Body of pancreas (tissue), 4 donors: ENCODE results near the gene ORC4. TPM values are rescaled to one million over a fixed set of nuclear protein-coding genes. Genes with fewer than 3 reads are reported as not detected.
A peak's percentile ranks its signal among the peaks of the same experiment; 100 is the strongest.

ENCODE experiments used
- ATAC-seq: fragments of 150-250 bp; one replicate; pipeline ENCODE4 v1.9.1; 2016
- DNase-seq, 4 donors: peaks; one replicate each; pipeline ENCODE4 v3.0.0-alpha.2; 2019
- H3K27ac ChIP-seq, 4 donors: fragments of 200-600 bp; sonication (generic); 1 replicate in 3 of 4; 2 replicates in 1 of 4; pipeline versions ENCODE4 v1.5.1 to v1.6.1; 2016 to 2019; ENCODE audit warnings: mild to moderate bottlenecking in 1 of 4, mixed read lengths in 1 of 4, moderate library complexity in 1 of 4
- H3K27me3 ChIP-seq, 2 donors: fragments of 200-600 bp; sonication (generic); one replicate each; pipeline ENCODE4 v1.6.0; 2016; ENCODE audit warnings: mild to moderate bottlenecking in 1 of 2
- H3K36me3 ChIP-seq, 2 donors: fragments of 200-600 bp; sonication (generic); replicated peaks in 1 of 2; 2 replicates each; pipeline ENCODE4 v1.5.1; 2016; ENCODE audit warnings: low read depth in 2 of 2; ENCODE audit not compliant: insufficient read depth in 1 of 2
- H3K4me1 ChIP-seq: fragments of 200-600 bp; sonication (generic); one replicate; pipeline ENCODE4 v1.6.0; 2016
- H3K4me3 ChIP-seq, 2 donors: fragments of 200-600 bp; sonication (generic); 1 replicate in 1 of 2; 2 replicates in 1 of 2; pipeline ENCODE4 v1.5.1; 2016 to 2019
- H3K9me3 ChIP-seq, 3 donors: fragments of 200-600 bp; sonication (generic); 1 replicate in 2 of 3; 2 replicates in 1 of 3; pipeline ENCODE4 v1.5.1; 2016
- CTCF ChIP-seq, 7 experiments: fragments of 450-650 bp in 4 of 7; fragments of 200-600 bp in 3 of 7; sonication (generic) in 3 of 7; IDR thresholded peaks; one replicate each; pipeline ENCODE4 v1.5.1; 2016 to 2019; ENCODE audit warnings: antibody characterized with exemption in 7 of 7
- POLR2A ChIP-seq, 3 donors: fragments of 450-650 bp; IDR thresholded peaks; one replicate each; pipeline ENCODE4 v1.6.1; 2016; ENCODE audit warnings: antibody characterized with exemption in 3 of 3, mild to moderate bottlenecking in 2 of 3
- WGBS, 2 donors: methylation state at CpG; one replicate each; pipeline ENCODE4 v1.1.5; 2017; 5-methylcytosine and 5-hydroxymethylcytosine counted together
- intact Hi-C: fragments of 100-400 bp; cut with DNase I; formaldehyde crosslinking; loops from one replicate; pipeline ENCODE4 v1.15.1; 2023
- total RNA-seq, 2 donors: library from RNA; depleted of rRNA; stranded (reverse); fragments of >200 nt; gene quantifications; one replicate each; pipeline ENCODE4 v1.1.0, GENCODE V29; 2016

ORC4 gene
- total RNA-seq, 2 donors from 2014 or later: 10.9 to 20.0 TPM

GRCh38 chr2:147913701-147914480 is 106.6 kb downstream of the ORC4 start:
- Histone ChIP-seq H3K27me3 (no peaks in the 10 kb centered on the region), H3K4me1 (peaks cover 9% of the 10 kb centered on the region), H3K4me3 (no peak overlapping the region), H3K27ac (no peak overlapping the region), H3K9me3 (no peaks in the 10 kb centered on the region), H3K36me3 (no peaks in the 10 kb centered on the region)
- WGBS, 2 donors: 33 to 41% methylated on average over 3 of the region's 3 CpGs
- intact Hi-C loops: loop anchor here (10.0 kb wide), 1 partner anchor 829 kb away; no protein-coding TSS in a partner anchor
- DNase-seq (peak in 1 of 4 donors; percentile 5), ATAC-seq (no peak)
- no peak for TF ChIP-seq CTCF (IDR thresholded peaks at IDR 0.05)
- no peak for TF ChIP-seq POLR2A (IDR thresholded peaks at IDR 0.05)

DNA sequence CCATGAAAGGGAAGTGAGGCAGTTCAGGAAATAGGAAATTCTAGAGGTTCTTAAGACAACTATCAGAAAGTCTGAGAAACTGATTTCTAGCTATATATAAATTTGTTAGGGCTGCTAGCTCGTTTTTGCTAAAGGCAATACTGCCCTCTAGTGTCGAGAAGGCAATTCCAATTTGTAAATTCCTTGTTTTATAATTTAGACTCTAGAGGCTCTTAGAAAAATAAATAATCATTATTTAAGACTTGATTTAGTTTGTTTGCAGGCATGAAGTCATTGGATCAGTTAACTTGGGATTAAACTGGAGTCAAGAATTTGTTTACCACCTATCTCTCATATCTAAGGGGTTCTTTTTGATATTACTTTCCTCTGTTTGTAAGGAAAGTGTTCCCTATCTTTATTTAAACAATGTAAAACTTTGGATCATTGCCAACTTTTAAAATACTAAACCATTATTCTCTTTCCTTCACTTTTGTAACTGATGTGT is 109.5 kb downstream of the ORC4 start:
- Histone ChIP-seq H3K4me3 (no peak overlapping the region), H3K27me3 (no peaks in the 10 kb centered on the region), H3K27ac (no peak overlapping the region), H3K4me1 (peaks cover 9% of the 10 kb centered on the region), H3K36me3 (no peaks in the 10 kb centered on the region), H3K9me3 (no peaks in the 10 kb centered on the region)
- TF ChIP-seq POLR2A (IDR thresholded peaks at IDR 0.05) (no peak), CTCF (IDR thresholded peaks at IDR 0.05) (peak; percentile 63 to 87 (median 81))
- DNase-seq (peak in 3 of 4 donors; percentile 10 to 47 (median 12)), ATAC-seq (peak; percentile 71)
- 0 to 1% methylated on average over 2 of the region's 2 CpGs for WGBS, 2 donors
- intact Hi-C loops: loop anchor here (10.0 kb wide), 1 partner anchor 826 kb away; no protein-coding TSS in a partner anchor

DNA sequence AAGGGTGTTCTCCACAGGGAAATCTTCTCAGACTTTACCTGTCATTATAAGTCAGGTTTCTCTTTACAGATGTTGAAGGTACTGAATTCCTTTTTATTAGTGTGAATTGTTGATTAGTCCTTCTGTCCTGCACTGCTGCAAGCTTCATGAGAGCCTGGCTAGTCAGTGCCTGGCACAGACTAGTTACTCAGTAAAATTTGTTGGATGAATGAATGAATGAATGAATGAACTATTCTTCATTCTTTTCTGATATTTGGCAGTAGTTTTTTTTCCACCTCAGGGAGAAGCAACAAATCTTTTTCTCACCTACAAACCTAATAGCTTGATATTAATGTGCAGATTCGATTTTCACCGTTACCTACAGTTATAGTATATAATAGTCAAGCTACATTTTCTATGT is 111.4 kb downstream of the ORC4 start:
- WGBS, 2 donors: 82 to 88% methylated on average over 2 of the region's 2 CpGs
- TF ChIP-seq CTCF (IDR thresholded peaks at IDR 0.05): no peak
- TF ChIP-seq POLR2A (IDR thresholded peaks at IDR 0.05): no peak
- H3K27ac ChIP-seq: no peak overlapping the region
- intact Hi-C loops: no loop called here
- no peak for DNase-seq
- no peaks in the 10 kb centered on the region for H3K27me3 ChIP-seq
- H3K36me3 ChIP-seq: no peaks in the 10 kb centered on the region
- H3K9me3 ChIP-seq: no peaks in the 10 kb centered on the region
- no peak for ATAC-seq
- no peak overlapping the region for H3K4me3 ChIP-seq
- peaks cover 9% of the 10 kb centered on the region for H3K4me1 ChIP-seq

GRCh38 chr2:147904051-147904450 is 116.5 kb downstream of the ORC4 start:
- Histone ChIP-seq H3K4me3 (no peak overlapping the region), H3K9me3 (no peaks in the 10 kb centered on the region), H3K27ac (no peak overlapping the region), H3K27me3 (no peaks in the 10 kb centered on the region), H3K36me3 (peaks cover 0 to 2% of the 10 kb centered on the region in 2 donors), H3K4me1 (no peaks in the 10 kb centered on the region)
- no peak for ATAC-seq
- intact Hi-C loops: no loop called here
- 85 to 86% methylated on average over 4 of the region's 4 CpGs for WGBS, 2 donors
- TF ChIP-seq POLR2A (IDR thresholded peaks at IDR 0.05) (no peak), CTCF (IDR thresholded peaks at IDR 0.05) (no peak)
- DNase-seq: no peak
